NCI-H2107 (cell line): ENCODE results near the gene LPP.

Source experiments
- DNase-seq: peaks from one replicate; lab custom pipeline; 2025; lab: John Stamatoyannopoulos, UW

Gene LPP

GRCh38 chr3:188272481-188273372 lies 118.8 kb downstream of the LPP start:
- DNase-seq, result no peak

- no peak for DNase-seq
These were observed 120.4 kb downstream of the LPP start for GRCh38 chr3:188274249-188274915.

GRCh38 chr3:188276375-188276774 lies 122.4 kb downstream of the LPP start:
- DNase-seq, result no peak

GRCh38 chr3:188278717-188279324 lies 124.9 kb downstream of the LPP start:
- DNase-seq, result no peak

GRCh38 chr3:188279502-188280335 lies 125.8 kb downstream of the LPP start:
- peak; percentile 85 for DNase-seq

GRCh38 chr3:188280627-188281026 lies 126.7 kb downstream of the LPP start:
- no peak for DNase-seq

- no peak for DNase-seq
These were observed 128.9 kb downstream of the LPP start for GRCh38 chr3:188282871-188283270.

DNA sequence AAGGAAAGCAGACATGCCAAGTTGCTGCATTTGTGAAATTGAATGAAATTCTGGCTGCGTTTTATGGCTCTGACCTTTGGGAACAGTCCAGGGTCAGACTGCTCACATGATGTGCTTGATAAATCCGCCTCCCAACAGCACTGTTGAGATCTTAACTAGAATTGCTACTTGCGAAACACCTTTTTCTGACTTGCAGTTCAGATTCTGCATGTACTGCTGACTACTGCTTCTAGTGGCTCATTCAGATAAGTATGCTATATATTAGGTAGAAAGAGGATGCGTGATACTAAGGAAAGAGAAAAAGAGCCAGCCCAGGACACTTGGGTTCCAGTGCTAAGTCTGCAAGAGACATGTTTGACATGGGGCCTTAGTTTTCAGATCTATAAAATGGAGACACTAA lies 129.4 kb downstream of the LPP start:
- no peak for DNase-seq

DNA sequence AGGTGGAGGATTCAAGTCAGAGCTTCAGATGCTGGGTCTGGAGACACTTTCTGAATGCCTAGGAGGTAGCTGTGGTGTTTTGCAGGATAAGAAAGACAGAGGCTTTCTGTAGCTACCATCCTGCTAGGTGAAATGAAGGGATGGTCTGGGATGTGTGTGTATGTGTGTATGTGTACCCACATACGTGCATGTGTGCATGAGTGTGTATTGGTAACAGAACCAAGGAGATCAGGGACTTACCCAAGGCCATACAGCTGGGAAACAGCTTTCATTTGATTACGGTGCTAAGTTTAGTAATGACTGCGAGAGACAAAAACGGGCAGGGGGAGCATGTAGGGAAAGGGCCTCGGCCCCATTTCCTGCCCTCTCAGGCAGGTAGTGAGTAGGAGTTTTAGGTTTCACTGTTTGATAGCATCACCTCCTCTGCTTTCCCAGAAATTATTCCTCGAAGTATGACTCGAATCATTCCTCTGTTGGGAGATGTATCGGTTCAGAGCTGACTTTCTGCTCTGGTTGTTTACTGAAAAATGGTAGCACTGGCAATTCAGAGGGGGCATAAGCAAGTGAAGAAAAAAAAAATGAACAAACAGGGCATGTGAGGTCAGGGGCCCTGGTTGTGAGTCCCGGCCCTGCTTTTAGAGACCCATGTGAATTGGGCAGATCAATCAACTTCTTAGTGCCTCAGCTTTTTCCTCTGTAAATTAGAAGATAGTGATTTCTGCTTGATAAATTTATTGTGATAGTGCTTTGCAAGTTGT lies 130.7 kb downstream of the LPP start:
- DNase-seq, result no peak

- DNase-seq, result no peak
These were observed 132.1 kb downstream of the LPP start for GRCh38 chr3:188286087-188286513.

DNA sequence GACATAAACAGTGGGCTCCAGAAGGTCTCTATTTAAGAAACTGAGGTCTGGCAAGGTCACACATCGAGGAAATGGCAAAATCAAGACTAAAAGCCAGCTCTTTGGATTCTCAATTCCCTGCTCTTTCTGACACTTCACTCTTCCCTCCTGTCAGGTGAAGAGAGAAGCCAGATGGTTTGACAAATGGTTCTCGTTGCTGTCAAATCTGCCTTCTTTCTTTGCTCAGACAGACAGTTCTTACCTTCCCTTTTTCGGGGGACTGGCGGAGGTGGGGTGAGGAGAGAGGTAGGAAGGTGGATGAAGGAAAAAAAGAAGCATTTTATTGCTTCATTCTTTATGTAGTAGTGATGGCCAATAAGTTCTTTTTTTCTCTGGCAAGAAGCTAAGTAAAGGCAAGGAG lies 133.4 kb downstream of the LPP start:
- DNase-seq, result no peak

DNA sequence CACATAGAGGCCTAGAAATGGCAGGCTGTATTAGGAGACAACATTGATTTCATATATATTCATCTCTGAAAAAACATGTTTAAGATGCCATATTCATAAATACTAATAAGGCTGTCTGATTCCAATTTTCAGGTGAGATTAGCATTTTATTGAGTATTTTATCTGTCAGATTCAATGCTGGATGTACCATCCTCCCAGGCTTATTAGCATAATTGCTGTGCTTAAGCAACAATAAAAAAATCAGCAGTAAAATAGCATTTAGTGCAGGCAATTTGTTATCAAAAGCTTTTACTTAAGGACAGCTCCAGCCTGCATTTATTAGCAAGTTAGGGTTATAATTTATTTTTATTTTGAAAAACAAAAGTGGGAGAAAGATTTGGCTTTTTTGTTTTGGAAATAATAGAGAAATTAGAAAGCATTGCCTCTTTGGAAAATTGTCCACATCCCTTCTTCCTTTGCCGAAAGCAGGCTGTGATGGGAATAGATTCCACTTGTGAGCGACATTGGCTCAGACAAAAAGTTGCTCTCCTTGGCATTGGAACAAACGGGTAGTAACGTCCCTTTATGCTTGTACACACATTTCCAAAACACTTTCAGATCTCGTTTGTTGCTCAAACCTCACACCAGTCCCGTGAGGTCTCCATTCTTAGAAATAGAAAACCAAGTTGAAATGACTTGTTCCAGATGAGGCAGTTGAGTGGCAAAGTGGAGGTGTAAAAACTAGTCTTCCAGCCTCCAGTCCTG lies 134.0 kb downstream of the LPP start:
- DNase-seq, result no peak

DNA sequence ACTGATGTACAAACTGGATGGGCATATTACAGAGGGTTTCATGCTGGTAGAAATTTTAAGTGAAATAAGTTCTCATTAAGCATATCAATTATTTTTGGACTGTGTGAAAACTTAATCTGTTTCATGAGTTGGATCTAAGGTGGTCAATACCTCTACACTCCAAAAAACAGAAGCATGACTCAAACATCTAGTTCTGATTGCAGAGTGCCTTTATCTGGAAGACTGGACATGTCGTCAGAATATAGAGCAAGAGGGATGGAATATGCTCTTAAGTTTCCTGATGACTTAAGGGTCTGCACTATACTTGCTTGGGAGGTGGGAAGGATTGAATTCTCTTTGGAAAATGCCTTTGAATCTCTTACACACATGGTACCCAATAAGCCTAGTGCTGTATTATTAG lies 138.3 kb downstream of the LPP start:
- DNase-seq, result no peak

DNA sequence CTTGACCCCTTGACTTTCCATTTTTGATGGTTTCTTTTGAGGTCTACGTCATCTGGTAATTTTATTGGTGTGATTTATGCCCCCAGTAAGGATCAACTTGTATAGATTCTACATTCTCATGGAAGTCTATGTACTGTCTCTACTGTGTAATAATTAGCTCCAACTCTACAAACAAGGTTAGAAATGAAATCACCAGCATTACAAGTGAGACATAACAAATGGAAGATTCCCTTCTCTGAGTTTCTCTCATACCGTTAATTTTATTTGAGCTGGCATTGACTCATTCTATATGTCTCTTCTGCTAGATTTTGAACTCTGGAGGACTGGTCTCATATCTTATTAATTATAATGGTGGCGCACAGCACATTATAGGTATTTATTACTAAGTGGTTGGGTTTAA lies 138.9 kb downstream of the LPP start:
- DNase-seq, result no peak

DNA sequence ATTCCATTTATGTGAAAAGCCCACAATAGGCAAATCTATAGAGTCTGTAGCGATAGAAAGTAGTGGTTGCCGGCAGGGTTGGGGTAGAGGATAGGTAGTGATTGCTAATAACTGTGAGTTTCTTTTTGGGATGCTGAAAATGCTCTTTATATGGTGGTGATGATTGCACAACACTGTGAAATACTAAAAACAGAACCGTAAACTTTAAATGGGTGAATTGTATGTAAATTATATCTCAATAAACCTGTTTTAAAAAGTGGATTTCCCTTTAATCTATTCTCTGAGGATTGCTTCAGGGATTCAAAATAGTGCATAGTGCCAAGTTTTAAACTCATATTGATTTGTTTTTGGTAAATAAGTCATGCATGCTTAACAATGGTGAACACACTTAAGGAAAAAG lies 140.2 kb downstream of the LPP start:
- no peak for DNase-seq

GRCh38 chr3:188294823-188295487 lies 141.0 kb downstream of the LPP start:
- peak; percentile 57 for DNase-seq

GRCh38 chr3:188295876-188296275 lies 141.9 kb downstream of the LPP start:
- DNase-seq, result no peak

GRCh38 chr3:188296761-188297612 lies 143.0 kb downstream of the LPP start:
- no peak for DNase-seq

GRCh38 chr3:188298585-188298984 lies 144.6 kb downstream of the LPP start:
- DNase-seq, result no peak
